Transverse colon (tissue), 4 donors: Measurements from ENCODE around the gene C5orf63. TPM values are rescaled to one million over a fixed set of nuclear protein-coding genes. Genes with fewer than 3 reads are reported as not detected.

ENCODE experiments used
- DNase-seq: peaks from one replicate; pipeline ENCODE4 v3.0.0-alpha.2; 2019
- H3K27ac ChIP-seq, 4 donors: fragments of 200-600 bp; sonication (generic); 2 replicates each; pipeline ENCODE4 v1.5.1; 2016 to 2018; ENCODE audit warnings: inconsistent platforms in 4 of 4
- H3K27me3 ChIP-seq: fragments of 200-600 bp; sonication (generic); 2 replicates; pipeline ENCODE4 v1.5.1; 2017; ENCODE audit warnings: inconsistent platforms
- H3K36me3 ChIP-seq, 4 donors: fragments of 200-600 bp; sonication (generic); 2 replicates each; pipeline ENCODE4 v1.5.1; 2017 to 2019; ENCODE audit warnings: inconsistent platforms in 4 of 4
- H3K4me1 ChIP-seq, 4 donors: fragments of 200-600 bp; sonication (generic); 2 replicates each; pipeline ENCODE4 v1.5.1; 2017 to 2020; ENCODE audit warnings: inconsistent platforms in 4 of 4
- H3K4me3 ChIP-seq, 4 donors: fragments of 200-600 bp; sonication (generic); 1 replicate in 1 of 4; 2 replicates in 3 of 4; pipeline versions ENCODE4 v1.5.1 to v1.6.1; 2017 to 2019; ENCODE audit warnings: inconsistent platforms in 4 of 4
- H3K9me3 ChIP-seq, 2 donors: fragments of 200-600 bp; sonication (generic); 2 replicates each; pipeline ENCODE4 v1.5.1; 2017 to 2019; ENCODE audit warnings: inconsistent platforms in 2 of 2
- EP300 ChIP-seq: sonication (generic); formaldehyde crosslinking; IDR thresholded peaks from one replicate; pipeline ENCODE4 v1.6.1; 2017; ENCODE audit warnings: antibody characterized with exemption, low read depth
- POLR2A ChIP-seq: fragments of 450-650 bp; IDR thresholded peaks from one replicate; pipeline ENCODE4 v1.6.1; 2016; ENCODE audit warnings: antibody characterized with exemption, mild to moderate bottlenecking, moderate library complexity
- POLR2AphosphoS5 ChIP-seq, 3 donors: sonication (generic); formaldehyde crosslinking; IDR thresholded peaks; one replicate each; pipeline ENCODE4 v1.6.1; 2016; ENCODE audit warnings: antibody characterized with exemption in 3 of 3
- WGBS, 2 donors: methylation state at CpG; one replicate each; pipeline ENCODE4 v1.1.5; 2018; ENCODE audit warnings: low coverage in 1 of 2; 5-methylcytosine and 5-hydroxymethylcytosine counted together
- in situ Hi-C, 4 donors: fragments of 200-750 bp; cut with MboI; loops; one replicate each; pipeline versions ENCODE4 v1.15.0 to v1.15.1; 2017; ENCODE audit warnings: low sequenced_read_pairs in 3 of 4, low pct_ligation_motif_present in 1 of 4, low pct_unique_long_range_greater_than_20kb in 1 of 4
- intact Hi-C: fragments of 100-400 bp; cut with DNase I; formaldehyde crosslinking; loops from one replicate; pipeline ENCODE4 v1.15.1; 2023; ENCODE audit warnings: low total_unique reads
- total RNA-seq, 4 donors: library from RNA; depleted of rRNA; stranded (reverse); fragments of >200 nt; gene quantifications; one replicate each; pipeline ENCODE4 v1.1.0, GENCODE V29; 2016
- TF ChIP-seq, protein P1 (sequence below), 5 experiments: fragments of 200-600 bp in 3 of 5; fragments of 450-650 bp in 2 of 5; sonication (generic) in 3 of 5; IDR thresholded peaks; 1 replicate in 2 of 5; 2 replicates in 3 of 5; pipeline ENCODE4 v1.5.1; 2016 to 2017; ENCODE audit warnings: antibody characterized with exemption in 5 of 5, inconsistent platforms in 3 of 5, mild to moderate bottlenecking in 2 of 5, moderate library complexity in 1 of 5

C5orf63 gene
- total RNA-seq, 4 donors from 2014 or later: 2.4 to 33.7 (median 12.2) TPM

DNA sequence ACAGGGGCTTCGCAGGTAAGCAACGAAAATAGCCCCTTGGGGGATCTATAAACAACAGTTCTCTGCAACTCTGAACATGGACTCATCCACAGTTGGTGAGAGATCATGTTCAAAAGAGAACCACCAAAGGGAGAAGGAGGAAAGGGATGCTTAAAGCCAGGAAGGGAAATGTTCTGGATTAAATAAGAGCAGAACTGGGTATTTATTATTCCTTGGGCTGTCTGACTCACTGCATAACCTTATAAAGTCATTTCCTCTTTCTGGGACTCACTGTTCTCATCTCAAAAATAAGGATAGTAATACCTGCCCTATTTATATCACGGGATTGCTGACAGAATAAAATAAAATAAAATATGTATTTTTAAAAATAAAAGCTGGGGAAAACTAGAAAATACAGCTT is 31.7 kb downstream of the C5orf63 start:
- in situ Hi-C loops (loop anchor here in 1 of 4 donors (25.0 kb wide), 1 partner anchor 179 kb away; no protein-coding TSS in a partner anchor), intact Hi-C loops (loop anchor here (5.0 kb wide), 1 partner anchor 1461 kb away; no protein-coding TSS in a partner anchor)

GRCh38 chr5:127040796-127041520 is 32.3 kb downstream of the C5orf63 start:
- intact Hi-C loops (loop anchor here (5.0 kb wide), 1 partner anchor 1461 kb away; no protein-coding TSS in a partner anchor), in situ Hi-C loops (loop anchor here in 1 of 4 donors (25.0 kb wide), 1 partner anchor 179 kb away; no protein-coding TSS in a partner anchor)
- no peak for TF ChIP-seq EP300
- TF ChIP-seq POLR2A: peak; percentile 53
- TF ChIP-seq POLR2AphosphoS5 (IDR thresholded peaks at IDR 0.05): peak in 2 of 3 donors; percentile 51
- TF ChIP-seq, protein P1, sequence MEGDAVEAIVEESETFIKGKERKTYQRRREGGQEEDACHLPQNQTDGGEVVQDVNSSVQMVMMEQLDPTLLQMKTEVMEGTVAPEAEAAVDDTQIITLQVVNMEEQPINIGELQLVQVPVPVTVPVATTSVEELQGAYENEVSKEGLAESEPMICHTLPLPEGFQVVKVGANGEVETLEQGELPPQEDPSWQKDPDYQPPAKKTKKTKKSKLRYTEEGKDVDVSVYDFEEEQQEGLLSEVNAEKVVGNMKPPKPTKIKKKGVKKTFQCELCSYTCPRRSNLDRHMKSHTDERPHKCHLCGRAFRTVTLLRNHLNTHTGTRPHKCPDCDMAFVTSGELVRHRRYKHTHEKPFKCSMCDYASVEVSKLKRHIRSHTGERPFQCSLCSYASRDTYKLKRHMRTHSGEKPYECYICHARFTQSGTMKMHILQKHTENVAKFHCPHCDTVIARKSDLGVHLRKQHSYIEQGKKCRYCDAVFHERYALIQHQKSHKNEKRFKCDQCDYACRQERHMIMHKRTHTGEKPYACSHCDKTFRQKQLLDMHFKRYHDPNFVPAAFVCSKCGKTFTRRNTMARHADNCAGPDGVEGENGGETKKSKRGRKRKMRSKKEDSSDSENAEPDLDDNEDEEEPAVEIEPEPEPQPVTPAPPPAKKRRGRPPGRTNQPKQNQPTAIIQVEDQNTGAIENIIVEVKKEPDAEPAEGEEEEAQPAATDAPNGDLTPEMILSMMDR (IDR thresholded peaks at IDR 0.05): peak in 1 of 5 experiments; percentile 11
- 40 to 54% methylated on average over 3 to 9 of the region's 9 CpGs for WGBS, 2 donors
- Histone ChIP-seq H3K4me1 (peaks cover 3 to 33% (median 13%) of the 10 kb centered on the region in 4 donors), H3K27me3 (no peaks in the 10 kb centered on the region), H3K4me3 (peak overlapping the region in 2 of 4 donors; percentile 3 to 32), H3K36me3 (no peaks in the 10 kb centered on the region), H3K9me3 (no peaks in the 10 kb centered on the region), H3K27ac (peak overlapping the region; percentile 77 to 88 (median 84))
- peak; percentile 56 for DNase-seq

More for the DNA sequence above, 31.7 kb downstream of the C5orf63 start:
- H3K36me3 ChIP-seq: no peaks in the 10 kb centered on the region
- TF ChIP-seq POLR2A (no peak), EP300 (no peak), POLR2AphosphoS5 (IDR thresholded peaks at IDR 0.05) (no peak)
- TF ChIP-seq, protein P1 (IDR thresholded peaks at IDR 0.05): no peak
- H3K4me1 ChIP-seq: peaks cover 3 to 34% (median 13%) of the 10 kb centered on the region in 4 donors
- WGBS, 2 donors: 49% methylated on average over 3 of the region's 3 CpGs
- no peaks in the 10 kb centered on the region for H3K9me3 ChIP-seq
- H3K4me3 ChIP-seq: peak overlapping the region in 1 of 4 donors; percentile 32
- no peaks in the 10 kb centered on the region for H3K27me3 ChIP-seq
- H3K27ac ChIP-seq: peak overlapping the region; percentile 77 to 88 (median 84)
- DNase-seq: no peak

DNA sequence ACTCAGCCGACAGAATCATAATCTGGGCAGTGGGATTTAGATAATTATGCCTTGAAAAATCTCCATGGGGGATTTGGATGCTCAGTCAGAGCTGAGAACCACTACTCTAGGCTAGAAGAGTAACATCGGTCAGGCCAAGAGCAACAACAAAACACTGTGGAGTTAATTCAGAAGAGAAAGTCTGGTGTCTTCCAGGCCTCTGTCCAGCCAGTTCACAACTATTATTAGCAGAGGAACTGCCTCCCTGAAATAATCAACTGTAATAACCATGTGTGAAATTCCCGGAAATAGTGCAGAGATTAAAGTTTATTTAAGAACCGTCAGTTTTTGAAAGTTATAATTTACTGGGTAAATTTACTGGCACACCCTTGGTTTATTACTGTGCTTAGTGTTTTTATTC is 34.8 kb downstream of the C5orf63 start:
- no peaks in the 10 kb centered on the region for H3K27me3 ChIP-seq
- H3K4me1 ChIP-seq: peaks cover 3 to 33% (median 13%) of the 10 kb centered on the region in 4 donors
- intact Hi-C loops (no loop called here), in situ Hi-C loops (loop anchor here in 1 of 4 donors (25.0 kb wide), 1 partner anchor 176 kb away; no protein-coding TSS in a partner anchor)
- H3K36me3 ChIP-seq: no peaks in the 10 kb centered on the region
- H3K4me3 ChIP-seq: no peak overlapping the region
- DNase-seq: no peak
- TF ChIP-seq POLR2A (no peak), EP300 (no peak), POLR2AphosphoS5 (IDR thresholded peaks at IDR 0.05) (no peak)
- TF ChIP-seq, protein P1 (IDR thresholded peaks at IDR 0.05): no peak
- WGBS, 2 donors: 41 to 44% methylated on average over 4 of the region's 4 CpGs
- H3K9me3 ChIP-seq: no peaks in the 10 kb centered on the region
- peak overlapping the region in 3 of 4 donors; percentile 2 to 25 (median 18) for H3K27ac ChIP-seq

GRCh38 chr5:127031863-127032232 is 41.5 kb downstream of the C5orf63 start:
- 92 to 100% methylated on average over 2 of the region's 2 CpGs for WGBS, 2 donors
- Histone ChIP-seq H3K36me3 (no peaks in the 10 kb centered on the region), H3K27ac (no peak overlapping the region), H3K4me3 (no peak overlapping the region), H3K4me1 (peaks cover 0 to 29% (median 8%) of the 10 kb centered on the region in 4 donors), H3K27me3 (no peaks in the 10 kb centered on the region), H3K9me3 (no peaks in the 10 kb centered on the region)
- intact Hi-C loops (no loop called here), in situ Hi-C loops (loop anchor here in 1 of 4 donors (25.0 kb wide), 1 partner anchor 170 kb away; no protein-coding TSS in a partner anchor)
- TF ChIP-seq, protein P1 (IDR thresholded peaks at IDR 0.05): no peak
- TF ChIP-seq EP300 (no peak), POLR2AphosphoS5 (IDR thresholded peaks at IDR 0.05) (no peak), POLR2A (no peak)
- DNase-seq: no peak
